Measurements from ENCODE around the gene PLBD2. TPM values are rescaled to one million over a fixed set of nuclear protein-coding genes. Genes with fewer than 3 reads are reported as not detected.

Gene PLBD2
- total RNA-seq, 1 donor from 2014 or later: 52.2 TPM

- no peaks in the 10 kb centered on the region for H3K79me2 ChIP-seq (ENCODE audit: insufficient read depth, low read length)
- H3K4me2 ChIP-seq (ENCODE audit: low read length): no peak overlapping the region
- no peak overlapping the region for H3K9ac ChIP-seq (ENCODE audit: low read length)
- Mint-ChIP-seq H3K27me3 (ENCODE audit: low read depth, unreplicated experiment) (peaks cover 10% of the 10 kb centered on the region), H3K4me3 (ENCODE audit: unreplicated experiment) (no peak overlapping the region), H3K9me3 (ENCODE audit: unreplicated experiment) (peaks cover 1% of the 10 kb centered on the region), H3K4me1 (ENCODE audit: low read depth, unreplicated experiment) (peaks cover 2% of the 10 kb centered on the region), H3K27ac (ENCODE audit: unreplicated experiment) (no peak overlapping the region), H3K36me3 (ENCODE audit: low read depth, unreplicated experiment) (no peaks in the 10 kb centered on the region)
- H3K27me3 ChIP-seq (ENCODE audit: insufficient read depth, low read length): peaks cover 9% of the 10 kb centered on the region
- TF ChIP-seq CTCF (IDR thresholded peaks at IDR 0.05; ENCODE audit: insufficient read depth, low read depth, low read length) (no peak), EZH2 (IDR thresholded peaks at IDR 0.05; ENCODE audit: insufficient read depth, low read length) (no peak)
- H3K4me1 ChIP-seq (ENCODE audit: insufficient read depth, low read length): no peaks in the 10 kb centered on the region
- H3K9me3 ChIP-seq (ENCODE audit: insufficient read depth, low read depth, low read length): no peaks in the 10 kb centered on the region
- no peak for DNase-seq (ENCODE audit: low read depth)
- H3K4me3 ChIP-seq (ENCODE audit: insufficient read depth, low read depth, low read length): no peak overlapping the region
- no peaks in the 10 kb centered on the region for H4K20me1 ChIP-seq (ENCODE audit: insufficient read depth, low read length)
- no peak for FAIRE-seq
- H3K27ac ChIP-seq (ENCODE audit: low read depth, low read length): no peak overlapping the region
- no peaks in the 10 kb centered on the region for H3K36me3 ChIP-seq (ENCODE audit: insufficient read depth, low read length)
- H2AFZ ChIP-seq (ENCODE audit: low read depth, low read length): no peak overlapping the region
Measured at GRCh38 chr12:113437729-113438100, 79.3 kb downstream of the PLBD2 start.

- no peak overlapping the region for H3K4me3 Mint-ChIP-seq (ENCODE audit: unreplicated experiment)
- Histone ChIP-seq H3K27ac (ENCODE audit: low read depth, low read length) (no peak overlapping the region), H3K4me2 (ENCODE audit: low read length) (no peak overlapping the region), H3K36me3 (ENCODE audit: insufficient read depth, low read length) (no peaks in the 10 kb centered on the region), H3K9me3 (ENCODE audit: insufficient read depth, low read depth, low read length) (no peaks in the 10 kb centered on the region), H2AFZ (ENCODE audit: low read depth, low read length) (no peak overlapping the region), H4K20me1 (ENCODE audit: insufficient read depth, low read length) (no peaks in the 10 kb centered on the region), H3K9ac (ENCODE audit: low read length) (no peak overlapping the region), H3K4me1 (ENCODE audit: insufficient read depth, low read length) (no peaks in the 10 kb centered on the region), H3K4me3 (ENCODE audit: insufficient read depth, low read depth, low read length) (no peak overlapping the region), H3K79me2 (ENCODE audit: insufficient read depth, low read length) (no peaks in the 10 kb centered on the region), H3K27me3 (ENCODE audit: insufficient read depth, low read length) (peaks cover 13% of the 10 kb centered on the region)
- no peaks in the 10 kb centered on the region for H3K9me3 Mint-ChIP-seq (ENCODE audit: unreplicated experiment)
- TF ChIP-seq EZH2 (IDR thresholded peaks at IDR 0.05; ENCODE audit: insufficient read depth, low read length) (no peak), CTCF (IDR thresholded peaks at IDR 0.05; ENCODE audit: insufficient read depth, low read depth, low read length) (no peak)
- H3K36me3 Mint-ChIP-seq (ENCODE audit: low read depth, unreplicated experiment): no peaks in the 10 kb centered on the region
- DNase-seq (ENCODE audit: low read depth): no peak
- peaks cover 11% of the 10 kb centered on the region for H3K27me3 Mint-ChIP-seq (ENCODE audit: low read depth, unreplicated experiment)
- H3K4me1 Mint-ChIP-seq (ENCODE audit: low read depth, unreplicated experiment): no peaks in the 10 kb centered on the region
- no peak overlapping the region for H3K27ac Mint-ChIP-seq (ENCODE audit: unreplicated experiment)
- peak; percentile 5 for FAIRE-seq
Measured at GRCh38 chr12:113438523-113439300, 80.3 kb downstream of the PLBD2 start.

GRCh38 chr12:113439301-113439597, 80.9 kb downstream of the PLBD2 start:
- no peak overlapping the region for H3K27ac Mint-ChIP-seq (ENCODE audit: unreplicated experiment)
- Histone ChIP-seq H3K4me2 (ENCODE audit: low read length) (no peak overlapping the region), H3K27me3 (ENCODE audit: insufficient read depth, low read length) (peaks cover 13% of the 10 kb centered on the region), H3K4me3 (ENCODE audit: insufficient read depth, low read depth, low read length) (no peak overlapping the region), H3K9ac (ENCODE audit: low read length) (no peak overlapping the region), H4K20me1 (ENCODE audit: insufficient read depth, low read length) (no peaks in the 10 kb centered on the region), H3K36me3 (ENCODE audit: insufficient read depth, low read length) (no peaks in the 10 kb centered on the region), H3K9me3 (ENCODE audit: insufficient read depth, low read depth, low read length) (no peaks in the 10 kb centered on the region), H3K27ac (ENCODE audit: low read depth, low read length) (no peak overlapping the region), H3K79me2 (ENCODE audit: insufficient read depth, low read length) (no peaks in the 10 kb centered on the region), H2AFZ (ENCODE audit: low read depth, low read length) (no peak overlapping the region), H3K4me1 (ENCODE audit: insufficient read depth, low read length) (no peaks in the 10 kb centered on the region)
- peaks cover 15% of the 10 kb centered on the region for H3K27me3 Mint-ChIP-seq (ENCODE audit: low read depth, unreplicated experiment)
- no peaks in the 10 kb centered on the region for H3K4me1 Mint-ChIP-seq (ENCODE audit: low read depth, unreplicated experiment)
- no peak for FAIRE-seq
- no peaks in the 10 kb centered on the region for H3K36me3 Mint-ChIP-seq (ENCODE audit: low read depth, unreplicated experiment)
- no peaks in the 10 kb centered on the region for H3K9me3 Mint-ChIP-seq (ENCODE audit: unreplicated experiment)
- no peak overlapping the region for H3K4me3 Mint-ChIP-seq (ENCODE audit: unreplicated experiment)
- no peak for TF ChIP-seq EZH2 (IDR thresholded peaks at IDR 0.05; ENCODE audit: insufficient read depth, low read length)
- no peak for TF ChIP-seq CTCF (IDR thresholded peaks at IDR 0.05; ENCODE audit: insufficient read depth, low read depth, low read length)
- DNase-seq (ENCODE audit: low read depth): no peak

All from astrocyte (in vitro differentiated cells and primary cell).